PC-3 (cell line): ENCODE results near the gene PTH2.

Experiments
- EZH2 ChIP-seq: fragments of 300-600 bp; sonication (generic); IDR thresholded peaks from one replicate; pipeline ENCODE4 v1.6.1; 2017; ENCODE audit warnings: antibody characterized with exemption, mild to moderate bottlenecking, low read length; ENCODE audit not compliant: unreplicated experiment
- EZH2phosphoT487 ChIP-seq: fragments of 300-600 bp; sonication (generic); IDR thresholded peaks from 2 replicates; pipeline ENCODE4 v1.6.1; 2018; ENCODE audit warnings: mild to moderate bottlenecking, antibody characterized with exemption, low read length, borderline replicate concordance
- TF ChIP-seq, protein P1 (sequence below): fragments of 300-600 bp; sonication (generic); conservative IDR thresholded peaks from 2 replicates; pipeline ENCODE4 v1.5.1; 2017; ENCODE audit warnings: antibody characterized with exemption, low read depth, mild to moderate bottlenecking, low read length

DNA sequence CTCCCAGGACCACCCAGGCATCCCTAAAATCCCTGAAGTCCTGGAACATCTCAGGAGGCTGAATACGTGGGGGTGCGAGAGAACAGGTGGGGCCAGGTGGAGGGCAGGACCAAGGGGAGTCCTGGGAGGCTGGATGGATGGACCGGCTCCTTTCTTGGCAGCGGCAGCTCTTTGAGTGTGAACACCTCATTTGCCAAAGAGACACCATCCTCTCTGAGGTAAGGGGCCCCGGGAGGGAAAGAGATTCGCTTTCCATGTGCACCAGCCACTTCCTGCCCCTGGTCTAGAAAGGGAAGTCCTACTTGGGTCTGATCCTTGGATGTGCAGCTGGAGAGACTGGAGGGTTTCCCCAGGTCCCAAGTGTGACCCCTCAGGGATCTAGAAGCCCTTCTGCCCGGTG is 16.2 kb downstream of the PTH2 start:
- TF ChIP-seq, protein P1, sequence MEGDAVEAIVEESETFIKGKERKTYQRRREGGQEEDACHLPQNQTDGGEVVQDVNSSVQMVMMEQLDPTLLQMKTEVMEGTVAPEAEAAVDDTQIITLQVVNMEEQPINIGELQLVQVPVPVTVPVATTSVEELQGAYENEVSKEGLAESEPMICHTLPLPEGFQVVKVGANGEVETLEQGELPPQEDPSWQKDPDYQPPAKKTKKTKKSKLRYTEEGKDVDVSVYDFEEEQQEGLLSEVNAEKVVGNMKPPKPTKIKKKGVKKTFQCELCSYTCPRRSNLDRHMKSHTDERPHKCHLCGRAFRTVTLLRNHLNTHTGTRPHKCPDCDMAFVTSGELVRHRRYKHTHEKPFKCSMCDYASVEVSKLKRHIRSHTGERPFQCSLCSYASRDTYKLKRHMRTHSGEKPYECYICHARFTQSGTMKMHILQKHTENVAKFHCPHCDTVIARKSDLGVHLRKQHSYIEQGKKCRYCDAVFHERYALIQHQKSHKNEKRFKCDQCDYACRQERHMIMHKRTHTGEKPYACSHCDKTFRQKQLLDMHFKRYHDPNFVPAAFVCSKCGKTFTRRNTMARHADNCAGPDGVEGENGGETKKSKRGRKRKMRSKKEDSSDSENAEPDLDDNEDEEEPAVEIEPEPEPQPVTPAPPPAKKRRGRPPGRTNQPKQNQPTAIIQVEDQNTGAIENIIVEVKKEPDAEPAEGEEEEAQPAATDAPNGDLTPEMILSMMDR, result no peak
- no peak for TF ChIP-seq EZH2
- no peak for TF ChIP-seq EZH2phosphoT487
